GM19351 (cell line): ENCODE measurements around the gene RND1.
A peak's percentile ranks its signal among the peaks of the same experiment; 100 is the strongest.
"Not testable (repeated sequence)": the region's sequence is repeated elsewhere in the genome, so short reads cannot be mapped to it uniquely, and the experiment has no call there.

Experiments
- ATAC-seq: cut with Tn5 transposase; IDR thresholded peaks from one replicate; pipeline ENCODE4 v1.9.1; 2021; ENCODE audit warnings: mild to moderate bottlenecking, moderate library complexity; ENCODE audit not compliant: unreplicated experiment

The RND1 gene

GRCh38 chr12:48865281-48866051 is at the start of gene RND1:
TSS of gene RND1 (minus strand) at chr12:48865870. CDS start at chr12:48865767, 103 bp downstream.
- ATAC-seq: peak; percentile 91

- ATAC-seq: no peak
Measured at GRCh38 chr12:48910196-48910595, 44.5 kb upstream of the RND1 start.

- ATAC-seq: not testable (repeated sequence)
Measured at GRCh38 chr12:48909698-48910097, 44.0 kb upstream of the RND1 start.

- ATAC-seq: no peak
Measured at GRCh38 chr12:48907245-48907644, 41.6 kb upstream of the RND1 start.

GRCh38 chr12:48903982-48904411 is 38.3 kb upstream of the RND1 start:
- ATAC-seq: peak; percentile 76

GRCh38 chr12:48903363-48903981 is 37.8 kb upstream of the RND1 start:
- no peak for ATAC-seq

- ATAC-seq: peak; percentile 59
Measured at GRCh38 chr12:48901278-48901677, 35.6 kb upstream of the RND1 start.

GRCh38 chr12:48899651-48900050 is 34.0 kb upstream of the RND1 start:
- ATAC-seq: no peak

GRCh38 chr12:48894271-48894670 is 28.6 kb upstream of the RND1 start:
- no peak for ATAC-seq

GRCh38 chr12:48890657-48891418 is 25.2 kb upstream of the RND1 start:
- ATAC-seq: no peak

GRCh38 chr12:48889679-48890078 is 24.0 kb upstream of the RND1 start:
- ATAC-seq: no peak

- ATAC-seq: no peak
Measured at GRCh38 chr12:48883305-48884161, 17.9 kb upstream of the RND1 start.

- ATAC-seq: no peak
Measured at GRCh38 chr12:48882972-48883304, 17.3 kb upstream of the RND1 start.

GRCh38 chr12:48882315-48882687 is 16.6 kb upstream of the RND1 start:
- ATAC-seq: no peak

- ATAC-seq: no peak
Measured at GRCh38 chr12:48881686-48882314, 16.1 kb upstream of the RND1 start.

GRCh38 chr12:48880647-48881046 is 15.0 kb upstream of the RND1 start:
- no peak for ATAC-seq

- ATAC-seq: no peak
Measured at GRCh38 chr12:48878548-48878947, 12.9 kb upstream of the RND1 start.

- ATAC-seq: no peak
Measured at GRCh38 chr12:48875944-48876515, 10.4 kb upstream of the RND1 start.

- ATAC-seq: not testable (repeated sequence)
Measured at GRCh38 chr12:48873534-48873933, 7.9 kb upstream of the RND1 start.

GRCh38 chr12:48873096-48873495 is 7.4 kb upstream of the RND1 start:
- no peak for ATAC-seq
